ENCODE measurements around the gene BOD1L2. TPM values are rescaled to one million over a fixed set of nuclear protein-coding genes. Genes with fewer than 3 reads are reported as not detected.

The BOD1L2 gene
- total RNA-seq, 1 donor from 2014 or later: not detected

DNA sequence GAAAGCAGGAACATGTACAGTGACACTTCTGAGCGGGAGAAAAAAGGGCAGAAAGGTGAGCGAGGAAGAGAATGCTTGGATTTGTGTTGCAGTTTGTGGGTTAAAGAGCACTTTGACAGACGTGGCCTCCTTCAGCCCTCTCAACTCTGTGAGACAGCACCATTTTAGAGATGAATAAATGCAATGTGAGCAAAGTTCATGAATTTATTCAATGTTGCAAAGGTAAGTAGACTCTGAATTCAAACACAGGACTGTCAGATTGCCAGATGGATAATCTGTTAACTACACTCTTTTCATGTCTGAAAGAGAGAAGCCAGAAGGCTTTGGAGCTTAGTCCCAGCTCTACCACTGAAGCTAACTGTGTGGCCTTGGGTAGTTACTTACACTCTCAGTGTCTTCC, 47.7 kb downstream of the BOD1L2 start:
- TF ChIP-seq, protein P1, sequence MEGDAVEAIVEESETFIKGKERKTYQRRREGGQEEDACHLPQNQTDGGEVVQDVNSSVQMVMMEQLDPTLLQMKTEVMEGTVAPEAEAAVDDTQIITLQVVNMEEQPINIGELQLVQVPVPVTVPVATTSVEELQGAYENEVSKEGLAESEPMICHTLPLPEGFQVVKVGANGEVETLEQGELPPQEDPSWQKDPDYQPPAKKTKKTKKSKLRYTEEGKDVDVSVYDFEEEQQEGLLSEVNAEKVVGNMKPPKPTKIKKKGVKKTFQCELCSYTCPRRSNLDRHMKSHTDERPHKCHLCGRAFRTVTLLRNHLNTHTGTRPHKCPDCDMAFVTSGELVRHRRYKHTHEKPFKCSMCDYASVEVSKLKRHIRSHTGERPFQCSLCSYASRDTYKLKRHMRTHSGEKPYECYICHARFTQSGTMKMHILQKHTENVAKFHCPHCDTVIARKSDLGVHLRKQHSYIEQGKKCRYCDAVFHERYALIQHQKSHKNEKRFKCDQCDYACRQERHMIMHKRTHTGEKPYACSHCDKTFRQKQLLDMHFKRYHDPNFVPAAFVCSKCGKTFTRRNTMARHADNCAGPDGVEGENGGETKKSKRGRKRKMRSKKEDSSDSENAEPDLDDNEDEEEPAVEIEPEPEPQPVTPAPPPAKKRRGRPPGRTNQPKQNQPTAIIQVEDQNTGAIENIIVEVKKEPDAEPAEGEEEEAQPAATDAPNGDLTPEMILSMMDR (IDR thresholded peaks at IDR 0.05; ENCODE audit: unreplicated experiment): no peak
- Mint-ChIP-seq H3K9me3 (peaks cover 5% of the 10 kb centered on the region), H3K4me3 (no peak overlapping the region), H3K4me1 (no peaks in the 10 kb centered on the region), H3K36me3 (no peaks in the 10 kb centered on the region), H3K27me3 (ENCODE audit: low read depth) (peaks cover 5% of the 10 kb centered on the region), H3K27ac (no peak overlapping the region)
- no peak for DNase-seq (ENCODE audit: low spot score in 2 of 2, unreplicated experiment in 2 of 2)

DNA sequence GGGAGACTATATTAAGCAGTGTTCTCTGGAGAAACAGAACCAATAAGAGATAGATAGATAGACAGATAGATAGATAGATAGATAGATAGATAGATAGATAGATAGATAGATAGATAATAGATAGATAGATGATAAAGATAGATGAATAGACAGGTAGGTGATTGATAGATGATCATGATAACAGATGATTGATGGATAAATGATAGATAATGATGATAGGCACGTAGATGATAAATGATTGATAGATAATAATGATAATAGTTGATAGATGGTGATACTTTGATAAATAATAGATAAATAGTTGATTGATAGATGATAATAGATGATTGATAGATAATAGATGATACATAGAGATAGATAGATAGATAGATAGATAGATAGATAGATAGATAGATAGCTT, 48.5 kb downstream of the BOD1L2 start:
- no peak for DNase-seq (ENCODE audit: low spot score in 2 of 2, unreplicated experiment in 2 of 2)
- Mint-ChIP-seq H3K36me3 (no peaks in the 10 kb centered on the region), H3K4me1 (no peaks in the 10 kb centered on the region), H3K9me3 (peaks cover 5% of the 10 kb centered on the region), H3K27me3 (ENCODE audit: low read depth) (peaks cover 4% of the 10 kb centered on the region), H3K27ac (no peak overlapping the region), H3K4me3 (no peak overlapping the region)
- TF ChIP-seq, protein P1 (IDR thresholded peaks at IDR 0.05; ENCODE audit: unreplicated experiment): no peak

DNA sequence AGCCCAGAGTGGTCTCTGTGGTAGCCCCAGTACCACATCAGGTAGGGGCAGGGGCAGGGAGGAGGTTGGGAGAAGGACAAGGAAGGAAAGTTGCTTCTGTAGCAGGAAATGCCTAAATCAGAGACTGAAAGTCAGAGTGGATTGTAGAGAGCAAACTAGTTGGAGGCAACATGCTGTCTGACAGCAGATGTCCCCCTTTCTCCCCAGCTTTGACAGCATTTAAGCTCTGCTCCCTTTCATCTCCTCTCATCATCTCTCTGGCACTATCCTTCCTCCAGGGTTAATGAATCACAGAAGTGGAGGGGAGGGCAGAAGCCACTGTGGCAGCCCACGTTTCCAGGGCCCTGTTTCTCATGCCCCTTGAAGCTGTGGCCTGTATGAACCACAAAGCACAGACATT, 50.4 kb downstream of the BOD1L2 start:
- TF ChIP-seq, protein P1 (IDR thresholded peaks at IDR 0.05; ENCODE audit: unreplicated experiment): no peak
- H3K27ac Mint-ChIP-seq: no peak overlapping the region
- no peak for DNase-seq (ENCODE audit: low spot score in 2 of 2, unreplicated experiment in 2 of 2)
- H3K4me3 Mint-ChIP-seq: no peak overlapping the region
- no peaks in the 10 kb centered on the region for H3K9me3 Mint-ChIP-seq
- H3K36me3 Mint-ChIP-seq: no peaks in the 10 kb centered on the region
- peaks cover 4% of the 10 kb centered on the region for H3K27me3 Mint-ChIP-seq (ENCODE audit: low read depth)
- no peaks in the 10 kb centered on the region for H3K4me1 Mint-ChIP-seq

DNA sequence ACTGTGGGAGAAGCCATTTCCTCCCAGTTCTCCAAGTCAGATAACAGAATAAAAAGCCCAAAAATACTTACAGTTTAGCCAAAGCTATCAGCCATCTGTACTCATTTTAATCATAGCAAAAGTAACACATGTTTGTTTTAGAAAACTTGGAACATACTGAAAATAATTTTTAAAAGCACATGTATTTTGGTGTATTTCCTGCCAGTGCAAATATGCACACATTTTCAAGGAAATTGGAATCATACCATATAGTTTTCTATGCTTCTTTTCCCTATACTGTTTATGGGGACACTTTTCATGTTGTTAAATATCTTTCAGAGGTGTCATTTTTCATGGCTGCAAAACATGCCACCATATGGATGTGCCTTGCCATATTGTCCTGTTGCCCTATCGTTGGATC, 51.2 kb downstream of the BOD1L2 start:
- Mint-ChIP-seq H3K9me3 (no peaks in the 10 kb centered on the region), H3K4me3 (no peak overlapping the region), H3K4me1 (no peaks in the 10 kb centered on the region), H3K36me3 (no peaks in the 10 kb centered on the region), H3K27ac (no peak overlapping the region), H3K27me3 (ENCODE audit: low read depth) (peaks cover 4% of the 10 kb centered on the region)
- no peak for DNase-seq (ENCODE audit: low spot score in 2 of 2, unreplicated experiment in 2 of 2)
- TF ChIP-seq, protein P1 (IDR thresholded peaks at IDR 0.05; ENCODE audit: unreplicated experiment): no peak

Other genes with a start within 250 kb of the BOD1L2 start
- gene ST8SIA3, start 205.5 kb downstream of the BOD1L2 start, total RNA-seq: not detected in 3 replicates

All from mesothelial cell of epicardium (in vitro differentiated cells).